GM21360 (cell line): ENCODE measurements around the gene DPP3.

Experiments used
- ATAC-seq: cut with Tn5 transposase; IDR thresholded peaks from one replicate; pipeline ENCODE4 v1.9.1; 2021; ENCODE audit warnings: mild to moderate bottlenecking, moderate library complexity; ENCODE audit not compliant: unreplicated experiment

Gene DPP3

DNA sequence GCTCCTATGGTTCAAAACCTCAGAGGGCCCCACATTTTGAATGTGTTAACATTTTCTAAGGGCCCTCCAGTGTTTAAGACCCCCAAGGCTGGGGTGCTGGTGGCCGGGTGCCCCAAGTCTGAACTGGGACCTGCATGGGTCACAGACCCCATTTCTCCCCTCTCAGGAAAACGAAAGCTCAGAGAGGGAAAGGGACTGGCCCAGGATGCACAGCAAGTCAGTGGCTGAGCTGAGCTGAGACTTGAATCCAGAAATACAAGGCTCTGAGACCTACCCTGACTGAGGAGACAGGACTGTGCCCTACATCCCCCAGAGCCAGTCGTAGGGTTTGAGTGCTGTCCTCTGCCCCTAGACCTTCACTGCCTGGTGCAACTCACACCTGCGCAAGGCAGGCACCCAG, 70.7 kb downstream of the DPP3 start:
- ATAC-seq: no peak

DNA sequence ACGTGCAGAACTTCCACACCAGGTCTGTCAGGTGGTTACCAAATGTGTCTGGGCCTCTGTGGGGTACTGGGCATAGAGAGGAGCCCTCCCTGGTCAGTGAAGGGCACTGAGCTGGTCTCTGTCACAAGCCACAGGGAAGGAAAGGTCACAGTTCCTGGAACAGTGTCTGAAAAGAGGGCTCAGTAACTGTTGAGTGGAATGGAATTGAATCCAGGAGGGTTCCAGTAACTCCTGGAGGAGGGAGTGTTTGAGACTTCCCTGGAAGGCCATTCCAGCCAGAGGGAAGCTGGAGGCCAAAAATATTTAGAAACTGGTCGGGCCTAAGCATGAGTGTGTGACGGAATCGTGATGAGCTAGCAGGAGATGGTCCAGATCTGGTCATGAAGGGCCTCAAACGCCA, 74.4 kb downstream of the DPP3 start:
- ATAC-seq: no peak

DNA sequence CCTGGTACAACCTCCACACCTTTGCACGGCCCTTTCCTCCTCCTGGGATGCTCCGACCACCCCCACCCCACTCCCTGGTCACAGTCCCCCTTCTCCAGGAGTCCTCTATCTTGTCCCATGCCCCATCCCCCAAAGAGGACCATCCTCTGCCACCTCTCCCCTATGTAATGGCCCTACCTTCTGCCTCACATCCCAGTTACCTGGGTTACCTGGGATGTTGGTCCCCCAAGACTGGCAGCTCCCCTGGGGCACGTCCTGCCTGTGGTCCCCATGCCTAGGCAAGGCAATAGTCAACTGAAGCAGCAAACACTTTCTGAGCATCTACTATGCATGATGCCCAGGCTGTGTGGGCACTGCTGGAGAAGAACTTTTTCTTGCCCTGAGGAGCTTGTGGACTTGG, 75.2 kb downstream of the DPP3 start:
- ATAC-seq: no peak

DNA sequence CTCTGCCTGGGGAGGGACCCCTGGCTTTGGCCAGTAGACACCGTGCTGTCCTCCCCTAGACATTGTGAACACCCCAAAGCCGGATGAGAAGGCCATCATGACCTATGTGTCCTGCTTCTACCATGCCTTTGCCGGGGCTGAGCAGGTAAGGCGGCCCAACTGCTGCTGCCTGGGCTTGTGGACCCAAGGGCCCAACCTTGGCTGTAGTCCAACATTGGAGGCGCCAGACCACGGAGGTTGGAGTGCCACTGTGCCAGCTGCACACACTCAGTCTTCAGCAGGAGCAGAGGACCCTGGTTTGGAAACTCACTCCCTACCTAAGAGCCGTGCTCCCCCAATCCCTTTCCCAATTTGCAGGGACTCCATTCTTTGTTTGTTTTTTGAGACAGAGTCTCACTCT, 75.9 kb downstream of the DPP3 start:
- no peak for ATAC-seq

DNA sequence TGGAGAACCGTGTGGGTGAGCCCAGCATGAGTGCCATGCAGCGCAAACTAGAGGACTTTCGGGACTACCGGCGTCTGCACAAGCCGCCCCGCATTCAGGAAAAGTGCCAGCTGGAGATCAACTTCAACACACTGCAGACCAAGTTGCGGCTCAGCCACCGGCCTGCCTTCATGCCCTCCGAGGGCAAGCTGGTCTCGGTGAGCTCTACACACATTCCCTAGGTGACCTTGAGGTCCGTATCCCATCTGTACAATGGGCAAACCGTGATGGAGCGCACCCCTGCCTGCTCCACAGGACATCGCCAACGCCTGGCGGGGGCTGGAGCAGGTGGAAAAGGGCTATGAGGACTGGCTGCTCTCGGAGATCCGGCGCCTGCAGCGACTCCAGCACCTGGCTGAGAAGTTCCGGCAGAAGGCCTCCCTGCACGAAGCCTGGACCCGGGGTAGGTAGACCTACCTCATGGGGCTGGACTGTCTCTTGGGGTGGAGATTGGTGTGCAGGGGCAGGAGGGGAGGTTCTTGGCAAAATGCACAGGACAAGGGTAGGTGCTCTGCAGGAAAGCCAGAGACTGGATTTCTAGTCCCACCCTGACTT, 77.6 kb downstream of the DPP3 start:
- no peak for ATAC-seq
